GM18498 (cell line): Measurements from ENCODE around the gene TNFRSF4.

Experiments
- ATAC-seq: cut with Tn5 transposase; IDR thresholded peaks from one replicate; pipeline ENCODE4 v1.9.1; 2021; ENCODE audit warnings: mild to moderate bottlenecking, moderate library complexity; ENCODE audit not compliant: unreplicated experiment

The TNFRSF4 gene

GRCh38 chr1:1245817-1246576 is 32.0 kb upstream of the TNFRSF4 start:
- ATAC-seq: no peak

- no peak for ATAC-seq
Measured at GRCh38 chr1:1245178-1245816, 31.3 kb upstream of the TNFRSF4 start.

- ATAC-seq: no peak
Measured at GRCh38 chr1:1244192-1244811, 30.3 kb upstream of the TNFRSF4 start.

- ATAC-seq: no peak
Measured at GRCh38 chr1:1243807-1244191, 29.8 kb upstream of the TNFRSF4 start.

GRCh38 chr1:1243266-1243660 is 29.3 kb upstream of the TNFRSF4 start:
- no peak for ATAC-seq

GRCh38 chr1:1242461-1243265 is 28.7 kb upstream of the TNFRSF4 start:
- no peak for ATAC-seq

- ATAC-seq: no peak
Measured at GRCh38 chr1:1241588-1242219, 27.8 kb upstream of the TNFRSF4 start.

- no peak for ATAC-seq
Measured at GRCh38 chr1:1240822-1241587, 27.1 kb upstream of the TNFRSF4 start.

GRCh38 chr1:1240348-1240732 is 26.4 kb upstream of the TNFRSF4 start:
- no peak for ATAC-seq

- no peak for ATAC-seq
Measured at GRCh38 chr1:1239614-1240347, 25.8 kb upstream of the TNFRSF4 start.

- no peak for ATAC-seq
Measured at GRCh38 chr1:1239227-1239613, 25.3 kb upstream of the TNFRSF4 start.

GRCh38 chr1:1238702-1239178 is 24.8 kb upstream of the TNFRSF4 start:
- no peak for ATAC-seq

GRCh38 chr1:1237874-1238701 is 24.1 kb upstream of the TNFRSF4 start:
- ATAC-seq: no peak

GRCh38 chr1:1236945-1237873 is 23.3 kb upstream of the TNFRSF4 start:
- ATAC-seq: no peak

- no peak for ATAC-seq
Measured at GRCh38 chr1:1236176-1236763, 22.3 kb upstream of the TNFRSF4 start.

- ATAC-seq: no peak
Measured at GRCh38 chr1:1235016-1235744, 21.2 kb upstream of the TNFRSF4 start.
